ENCODE measurements around the gene CRYBA1. TPM values are rescaled to one million over a fixed set of nuclear protein-coding genes. Genes with fewer than 3 reads are reported as not detected.

The CRYBA1 gene
- total RNA-seq, 1 experiment from 2014 or later, result not detected

DNA sequence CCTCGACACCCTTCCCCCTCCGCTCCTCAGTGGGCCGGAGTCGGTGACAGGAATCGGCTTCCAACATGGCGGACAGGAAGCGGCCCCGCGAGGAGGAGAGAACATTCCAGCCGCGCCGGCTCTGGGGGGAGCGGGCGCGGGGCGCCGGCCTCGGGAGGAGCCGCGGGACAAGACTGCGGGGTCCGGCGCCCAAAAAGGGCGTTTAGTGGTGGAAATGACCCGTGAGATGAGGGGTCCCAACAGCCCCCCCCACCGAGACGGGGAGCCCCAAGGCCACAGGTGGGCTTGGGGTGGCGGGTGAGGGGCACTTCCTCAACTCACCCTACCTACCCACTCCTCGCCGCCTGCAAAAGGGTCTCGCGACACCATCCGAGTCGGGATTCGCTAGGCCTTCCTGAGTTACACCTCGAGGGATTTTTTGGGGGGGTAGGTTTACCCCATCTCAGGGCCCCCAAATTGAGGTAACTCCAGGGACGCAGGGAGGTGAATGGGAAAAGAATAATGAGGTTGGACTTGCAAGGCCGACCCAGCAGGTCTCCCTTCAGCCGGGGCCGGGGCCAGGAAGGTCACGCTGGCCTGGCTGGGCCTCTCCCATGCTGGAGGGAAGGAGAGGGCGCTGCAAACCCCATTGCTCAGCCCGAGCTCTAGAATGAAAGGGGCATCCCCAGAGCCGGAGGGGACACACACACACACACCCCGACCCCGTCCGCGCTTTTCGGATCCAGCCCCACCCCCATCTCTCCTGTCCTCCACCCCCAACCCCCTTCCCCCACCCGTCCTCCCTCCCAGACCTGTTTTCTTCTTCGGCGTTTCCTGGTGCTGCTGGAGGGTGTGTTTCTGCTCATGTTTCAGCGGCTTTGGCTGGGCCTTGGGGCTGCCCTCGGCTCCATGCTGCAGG lies 46.6 kb downstream of the CRYBA1 start:
- peaks cover 37% of the 10 kb centered on the region for H4K20me1 ChIP-seq (ENCODE audit: insufficient read depth, low read depth, low read length)
- H3K27ac ChIP-seq (ENCODE audit: low read length), result peak overlapping the region; percentile 93
- H3K9me3 ChIP-seq (ENCODE audit: low read length), result no peaks in the 10 kb centered on the region
- no peaks in the 10 kb centered on the region for H3K9me2 ChIP-seq (replicated peaks; ENCODE audit: insufficient read depth, low read length)
- H2AFZ ChIP-seq (ENCODE audit: low read length), result no peak overlapping the region
- H3K4me3 ChIP-seq (ENCODE audit: low read length), result peak overlapping the region; percentile 100
- peaks cover 32% of the 10 kb centered on the region for H3K36me3 ChIP-seq (ENCODE audit: insufficient read depth, low read length)
- peaks cover 54% of the 10 kb centered on the region for H3K79me2 ChIP-seq (ENCODE audit: low read length)
- peak overlapping the region; percentile 100 for H3K9ac ChIP-seq (ENCODE audit: low read length)
- peak; percentile 87 for DNase-seq
- no peaks in the 10 kb centered on the region for H3K27me3 ChIP-seq (ENCODE audit: low read length)
- H3K4me1 ChIP-seq (ENCODE audit: low read length), result peaks cover 30% of the 10 kb centered on the region
- peak overlapping the region; percentile 97 for H3K4me2 ChIP-seq (ENCODE audit: low read depth, low read length, poor library complexity, severe bottlenecking)

DNA sequence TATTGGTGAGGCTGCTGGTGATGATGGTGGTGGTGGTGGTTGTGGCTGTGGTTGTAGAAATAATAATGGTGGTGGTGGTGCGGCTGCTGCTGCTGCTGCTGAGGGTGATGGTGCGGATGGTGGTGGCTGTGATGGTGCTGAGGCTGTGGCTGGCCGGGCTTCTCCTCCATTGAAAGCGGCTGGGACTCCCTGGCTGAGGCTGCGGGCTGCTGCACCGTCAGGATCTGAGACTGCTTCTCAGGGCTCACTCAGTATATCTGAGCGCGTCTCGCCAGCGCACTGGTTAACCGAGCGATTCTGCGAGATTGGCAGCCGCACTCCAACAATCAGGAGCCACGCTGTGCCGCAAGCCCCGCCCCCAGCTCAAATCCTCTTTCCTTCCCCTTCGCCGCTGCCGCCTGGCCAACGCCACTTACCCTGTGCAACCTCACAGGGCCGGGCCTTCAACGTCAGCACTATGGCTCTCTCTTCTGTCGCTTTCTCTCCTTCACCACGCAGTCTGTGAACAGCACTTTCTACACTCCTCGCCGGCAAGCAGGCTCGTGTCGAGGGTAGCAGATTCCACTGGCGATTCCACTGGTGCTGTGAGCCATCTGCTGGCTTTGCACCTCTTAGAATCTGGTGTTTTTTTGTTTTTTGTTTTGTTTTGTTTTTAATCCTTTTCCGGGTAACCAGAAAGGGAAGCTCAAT lies 47.4 kb downstream of the CRYBA1 start, which contains the start of gene NUFIP2:
Gene NUFIP2 (minus strand): TSS at position 259 of the 690 bp plus-strand sequence. CDS start 89 bp downstream, at position 170.
- Histone ChIP-seq H3K36me3 (ENCODE audit: insufficient read depth, low read length) (peaks cover 24% of the 10 kb centered on the region), H3K4me2 (ENCODE audit: low read depth, low read length, poor library complexity, severe bottlenecking) (peak within 1 kb of the TSS; percentile 97), H3K4me3 (ENCODE audit: low read length) (peak within 1 kb of the TSS; percentile 100), H2AFZ (ENCODE audit: low read length) (peak within 1 kb of the TSS; percentile 80), H3K9ac (ENCODE audit: low read length) (peak within 1 kb of the TSS; percentile 100), H3K4me1 (ENCODE audit: low read length) (peaks cover 30% of the 10 kb centered on the region), H3K9me3 (ENCODE audit: low read length) (no peaks in the 10 kb centered on the region), H3K27me3 (ENCODE audit: low read length) (no peaks in the 10 kb centered on the region), H3K79me2 (ENCODE audit: low read length) (peaks cover 46% of the 10 kb centered on the region), H4K20me1 (ENCODE audit: insufficient read depth, low read depth, low read length) (peaks cover 29% of the 10 kb centered on the region), H3K9me2 (replicated peaks; ENCODE audit: insufficient read depth, low read length) (no peaks in the 10 kb centered on the region), H3K27ac (ENCODE audit: low read length) (peak within 1 kb of the TSS; percentile 93)
- DNase-seq, result peak; percentile 99

DNA sequence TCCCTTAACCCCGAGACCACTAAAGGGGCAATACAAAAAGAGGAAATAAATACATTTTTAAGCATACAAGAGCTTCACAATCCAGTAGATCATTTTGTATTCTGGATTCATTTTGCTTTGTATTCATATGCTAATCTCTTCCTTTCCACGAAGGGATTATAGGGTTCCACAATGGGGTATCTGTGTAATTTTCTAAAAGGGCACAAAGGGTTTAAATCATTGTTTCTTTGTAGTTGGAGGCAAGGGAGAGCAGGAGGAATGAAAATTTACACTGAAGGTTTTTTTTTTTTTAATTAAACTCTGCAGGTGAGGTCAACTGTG lies 47.9 kb downstream of the CRYBA1 start:
- H2AFZ ChIP-seq (ENCODE audit: low read length), result peak overlapping the region; percentile 80
- peak overlapping the region; percentile 73 for H3K9ac ChIP-seq (ENCODE audit: low read length)
- H3K9me3 ChIP-seq (ENCODE audit: low read length), result no peaks in the 10 kb centered on the region
- H3K4me2 ChIP-seq (ENCODE audit: low read depth, low read length, poor library complexity, severe bottlenecking), result peak overlapping the region; percentile 97
- H3K79me2 ChIP-seq (ENCODE audit: low read length), result peaks cover 41% of the 10 kb centered on the region
- peaks cover 25% of the 10 kb centered on the region for H4K20me1 ChIP-seq (ENCODE audit: insufficient read depth, low read depth, low read length)
- H3K27me3 ChIP-seq (ENCODE audit: low read length), result no peaks in the 10 kb centered on the region
- DNase-seq, result no peak
- H3K27ac ChIP-seq (ENCODE audit: low read length), result peak overlapping the region; percentile 82
- H3K36me3 ChIP-seq (ENCODE audit: insufficient read depth, low read length), result peaks cover 19% of the 10 kb centered on the region
- H3K9me2 ChIP-seq (replicated peaks; ENCODE audit: insufficient read depth, low read length), result no peaks in the 10 kb centered on the region
- peaks cover 30% of the 10 kb centered on the region for H3K4me1 ChIP-seq (ENCODE audit: low read length)
- H3K4me3 ChIP-seq (ENCODE audit: low read length), result peak overlapping the region; percentile 100

DNA sequence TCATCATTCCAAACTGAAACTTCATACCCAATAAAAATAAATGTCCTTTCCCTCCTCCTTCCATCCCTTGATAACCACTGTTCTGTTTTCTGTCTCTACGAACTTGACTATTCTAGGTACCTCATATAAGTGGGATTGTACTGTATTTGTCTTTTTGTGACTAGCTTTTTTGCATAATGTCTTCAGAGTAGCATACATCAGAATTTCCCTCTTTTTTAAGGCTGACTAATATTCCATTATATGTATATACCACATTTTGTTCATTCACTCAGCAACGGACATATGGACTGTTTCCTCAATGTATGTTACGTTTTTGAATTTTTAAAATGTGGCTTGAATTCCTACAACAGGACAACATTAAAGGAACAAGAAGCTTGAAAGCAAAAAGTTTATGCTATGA lies 48.8 kb downstream of the CRYBA1 start:
- Histone ChIP-seq H3K27me3 (ENCODE audit: low read length) (no peaks in the 10 kb centered on the region), H3K36me3 (ENCODE audit: insufficient read depth, low read length) (peaks cover 10% of the 10 kb centered on the region; the same call in 1 of the 2 replicates), H3K4me1 (ENCODE audit: low read length) (peaks cover 24% of the 10 kb centered on the region), H3K4me3 (ENCODE audit: low read length) (no peak overlapping the region), H3K4me2 (ENCODE audit: low read depth, low read length, poor library complexity, severe bottlenecking) (no peak overlapping the region), H2AFZ (ENCODE audit: low read length) (no peak overlapping the region), H3K27ac (ENCODE audit: low read length) (no peak overlapping the region), H3K9ac (ENCODE audit: low read length) (no peak overlapping the region), H4K20me1 (ENCODE audit: insufficient read depth, low read depth, low read length) (peaks cover 16% of the 10 kb centered on the region), H3K9me3 (ENCODE audit: low read length) (no peaks in the 10 kb centered on the region), H3K79me2 (ENCODE audit: low read length) (peaks cover 32% of the 10 kb centered on the region), H3K9me2 (replicated peaks; ENCODE audit: insufficient read depth, low read length) (no peaks in the 10 kb centered on the region)
- no peak for DNase-seq

DNA sequence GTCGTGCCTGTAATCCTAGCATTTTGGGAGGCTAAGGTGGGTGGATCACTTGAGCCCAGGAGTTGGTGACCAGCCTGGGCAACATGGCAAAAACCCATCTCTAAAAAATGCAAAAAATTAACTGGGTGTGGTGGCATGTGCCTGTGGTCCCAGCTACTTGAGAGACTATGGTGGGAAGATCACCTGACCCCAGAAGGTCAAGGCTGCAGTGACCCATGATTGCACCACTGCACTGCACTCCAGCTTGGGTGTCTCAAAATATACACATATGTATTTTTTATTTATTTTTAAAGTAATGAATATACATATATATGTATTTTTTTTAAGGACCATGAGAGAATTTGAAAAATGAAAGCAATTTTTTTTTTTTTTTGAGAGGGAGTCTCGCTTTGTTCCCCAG lies 52.4 kb downstream of the CRYBA1 start:
- Histone ChIP-seq H4K20me1 (ENCODE audit: insufficient read depth, low read depth, low read length) (no peaks in the 10 kb centered on the region), H2AFZ (ENCODE audit: low read length) (no peak overlapping the region), H3K9me2 (replicated peaks; ENCODE audit: insufficient read depth, low read length) (no peaks in the 10 kb centered on the region)

DNA sequence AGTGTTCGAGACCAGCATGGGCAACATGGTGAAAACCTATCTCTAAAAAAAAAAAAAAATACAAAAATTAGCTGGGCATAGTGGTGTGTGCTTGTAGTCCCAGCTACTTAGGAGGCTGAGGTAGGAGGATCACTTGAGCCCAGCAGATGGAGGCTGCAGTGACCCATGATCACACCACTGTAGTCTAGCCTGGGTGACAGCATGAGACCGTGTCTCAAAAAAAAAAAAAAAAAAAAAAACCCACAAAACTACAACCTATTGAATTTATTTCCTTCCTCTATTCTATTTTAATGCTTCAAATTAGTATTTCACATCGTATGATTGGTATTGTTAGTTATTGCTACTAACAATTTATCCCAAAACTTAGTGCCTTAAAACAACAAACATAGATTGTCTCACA lies 56.7 kb downstream of the CRYBA1 start:
- Histone ChIP-seq H3K4me1 (ENCODE audit: low read length) (no peaks in the 10 kb centered on the region), H3K27ac (ENCODE audit: low read length) (no peak overlapping the region), H3K9me3 (ENCODE audit: low read length) (no peaks in the 10 kb centered on the region), H3K4me3 (ENCODE audit: low read length) (no peak overlapping the region), H3K79me2 (ENCODE audit: low read length) (no peaks in the 10 kb centered on the region), H3K27me3 (ENCODE audit: low read length) (no peaks in the 10 kb centered on the region), H3K4me2 (ENCODE audit: low read depth, low read length, poor library complexity, severe bottlenecking) (no peak overlapping the region), H4K20me1 (ENCODE audit: insufficient read depth, low read depth, low read length) (no peaks in the 10 kb centered on the region), H3K36me3 (ENCODE audit: insufficient read depth, low read length) (no peaks in the 10 kb centered on the region), H2AFZ (ENCODE audit: low read length) (no peak overlapping the region), H3K9me2 (replicated peaks; ENCODE audit: insufficient read depth, low read length) (no peaks in the 10 kb centered on the region), H3K9ac (ENCODE audit: low read length) (no peak overlapping the region)
- no peak for DNase-seq

More for the DNA sequence above, 52.4 kb downstream of the CRYBA1 start:
- no peaks in the 10 kb centered on the region for H3K27me3 ChIP-seq (ENCODE audit: low read length)
- no peaks in the 10 kb centered on the region for H3K79me2 ChIP-seq (ENCODE audit: low read length)
- H3K9ac ChIP-seq (ENCODE audit: low read length), result no peak overlapping the region
- H3K4me3 ChIP-seq (ENCODE audit: low read length), result no peak overlapping the region
- no peaks in the 10 kb centered on the region for H3K36me3 ChIP-seq (ENCODE audit: insufficient read depth, low read length)
- H3K4me1 ChIP-seq (ENCODE audit: low read length), result peaks cover 9% of the 10 kb centered on the region
- DNase-seq, result no peak
- H3K9me3 ChIP-seq (ENCODE audit: low read length), result no peaks in the 10 kb centered on the region
- H3K27ac ChIP-seq (ENCODE audit: low read length), result no peak overlapping the region
- no peak overlapping the region for H3K4me2 ChIP-seq (ENCODE audit: low read depth, low read length, poor library complexity, severe bottlenecking)

Other genes with a start within 250 kb of the CRYBA1 start
- gene SEZ6, start 240.8 kb upstream of the CRYBA1 start, total RNA-seq (2014; rRNA removed; shearing (Covaris generic); ENCODE audit: low replicate concordance), result not detected in 2 replicates
- gene PIPOX, start 203.7 kb upstream of the CRYBA1 start, total RNA-seq (2014; rRNA removed; shearing (Covaris generic); ENCODE audit: low replicate concordance), result 3.6 and 7.2 TPM in 2 replicates
- 16.4 and 54.6 TPM in 2 replicates for gene MYO18A, start 66.5 kb upstream of the CRYBA1 start, total RNA-seq (2014; rRNA removed; shearing (Covaris generic); ENCODE audit: low replicate concordance)
- gene NUFIP2, start 47.3 kb downstream of the CRYBA1 start, total RNA-seq (2014; rRNA removed; shearing (Covaris generic); ENCODE audit: low replicate concordance), result 22.3 and 38.5 TPM in 2 replicates
- 39.6 and 47.5 TPM in 2 replicates for gene TAOK1, start 143.5 kb downstream of the CRYBA1 start, total RNA-seq (2014; rRNA removed; shearing (Covaris generic); ENCODE audit: low replicate concordance)